ENCODE data around the gene CBX5. TPM values are rescaled to one million over a fixed set of nuclear protein-coding genes. Genes with fewer than 3 reads are reported as not detected.
A peak's percentile ranks its signal among the peaks of the same experiment; 100 is the strongest.

CBX5 gene
- total RNA-seq, 1 experiment from 2014 or later: 85.5 TPM

GRCh38 chr12:54280468-54281260 is 742 bp upstream of the CBX5 start, which contains the start of gene HNRNPA1:
Gene HNRNPA1 (plus strand): TSS chr12:54280726. CDS start chr12:54280808, 82 bp downstream.
- H3K27ac Mint-ChIP-seq (ENCODE audit: unreplicated experiment): no peak within 1 kb of the TSS
- H3K4me3 ChIP-seq (ENCODE audit: low read depth, low read length): peak within 1 kb of the TSS; percentile 80
- no peak for TF ChIP-seq CTCF (IDR thresholded peaks at IDR 0.05; ENCODE audit: insufficient read depth in 1 of 2, low read depth in 1 of 2, low read length in 1 of 2, severe bottlenecking in 1 of 2, unreplicated experiment in 1 of 2)
- ChIA-PET POLR2A (interaction anchor here (0.6 to 2.9 kb wide), 20 partner anchors 10 to 1549 kb away, joined by 3 to 99 read pairs (median 8); partner anchors contain the start of genes CD63, COPZ1, DNAJC14 and HOXC8), CTCF (interaction anchor here (0.5 to 2.9 kb wide), 10 partner anchors 9 to 99 kb away, joined by 3 to 40 read pairs (median 4); partner anchors contain the start of genes COPZ1 and NFE2)
- H3K4me3 Mint-ChIP-seq (ENCODE audit: unreplicated experiment): no peak within 1 kb of the TSS
- no peaks in the 10 kb centered on the region for H3K27me3 ChIP-seq (replicated peaks; ENCODE audit: control insufficient read depth, insufficient read depth, low read length)
- peaks cover 39% of the 10 kb centered on the region for H3K4me1 ChIP-seq
- no TSS peak for BruUV-seq (replicated peaks)
- peak; percentile 97 to 99 for DNase-seq
- intact Hi-C loops (cut with micrococcal nuclease; ENCODE audit: unreplicated experiment): loop anchor here (1.0 to 2.0 kb wide), 3 partner anchors 21 to 80 kb away; partner anchors contain the start of genes COPZ1 and NFE2
- H3K9me3 ChIP-seq: no peaks in the 10 kb centered on the region
- peaks cover 18% of the 10 kb centered on the region for H3K36me3 Mint-ChIP-seq (ENCODE audit: insufficient read depth, unreplicated experiment)
- no peaks in the 10 kb centered on the region for H3K9me3 Mint-ChIP-seq (ENCODE audit: unreplicated experiment)
- no peaks in the 10 kb centered on the region for H3K27me3 Mint-ChIP-seq (ENCODE audit: insufficient read depth, unreplicated experiment)
- peaks cover 3% of the 10 kb centered on the region; the same call in 1 of the 2 replicates for H3K36me3 ChIP-seq (ENCODE audit: control insufficient read depth, insufficient read depth, low read length)
- H3K4me1 Mint-ChIP-seq (ENCODE audit: low read depth, unreplicated experiment): peaks cover 13% of the 10 kb centered on the region

- H3K4me1 Mint-ChIP-seq (ENCODE audit: low read depth, unreplicated experiment): peaks cover 12% of the 10 kb centered on the region
- TSS peak; percentile 77 for BruUV-seq (replicated peaks)
Measured at GRCh38 chr12:54279227-54279631, 693 bp downstream of the CBX5 start.

More at GRCh38 chr12:54279227-54279631, 693 bp downstream of the CBX5 start:
- no peak for DNase-seq
- H3K4me3 Mint-ChIP-seq (ENCODE audit: unreplicated experiment): no peak overlapping the region
- Histone ChIP-seq H3K36me3 (ENCODE audit: control insufficient read depth, insufficient read depth, low read length) (peaks cover 3% of the 10 kb centered on the region; the same call in 1 of the 2 replicates), H3K4me1 (peaks cover 30% of the 10 kb centered on the region), H3K4me3 (ENCODE audit: low read depth, low read length) (peak overlapping the region; percentile 57), H3K9me3 (no peaks in the 10 kb centered on the region), H3K27me3 (replicated peaks; ENCODE audit: control insufficient read depth, insufficient read depth, low read length) (no peaks in the 10 kb centered on the region)
- H3K27me3 Mint-ChIP-seq (ENCODE audit: insufficient read depth, unreplicated experiment): no peaks in the 10 kb centered on the region
- intact Hi-C loops (cut with micrococcal nuclease; ENCODE audit: unreplicated experiment): loop anchor here (1.0 to 2.0 kb wide), 4 partner anchors 17 to 778 kb away; partner anchors contain the start of gene TARBP2
- H3K9me3 Mint-ChIP-seq (ENCODE audit: unreplicated experiment): no peaks in the 10 kb centered on the region
- TF ChIP-seq CTCF (IDR thresholded peaks at IDR 0.05; ENCODE audit: insufficient read depth in 1 of 2, low read depth in 1 of 2, low read length in 1 of 2, severe bottlenecking in 1 of 2, unreplicated experiment in 1 of 2): no peak
- peaks cover 18% of the 10 kb centered on the region for H3K36me3 Mint-ChIP-seq (ENCODE audit: insufficient read depth, unreplicated experiment)
- H3K27ac Mint-ChIP-seq (ENCODE audit: unreplicated experiment): no peak overlapping the region
- CTCF ChIA-PET: interaction anchor here (0.5 to 2.9 kb wide), 9 partner anchors 28 to 645 kb away, joined by 3 to 40 read pairs (median 7); partner anchors contain the start of genes COPZ1 and HOXC10
- POLR2A ChIA-PET: interaction anchor here (0.6 to 2.9 kb wide), 20 partner anchors 9 to 602 kb away, joined by 3 to 99 read pairs (median 9); partner anchors contain the start of genes COPZ1 and NFE2
